Measurements from ENCODE around the gene SRA1.

- TF ChIP-seq CTCF (tag by site-specific recombination; IDR thresholded peaks at IDR 0.05) (no peak), ZNF335 (tag by site-specific recombination; conservative IDR thresholded peaks at IDR 0.05) (no peak), ZNF501 (tag by site-specific recombination; IDR thresholded peaks at IDR 0.05) (no peak)
- TF ChIP-seq, protein P1, sequence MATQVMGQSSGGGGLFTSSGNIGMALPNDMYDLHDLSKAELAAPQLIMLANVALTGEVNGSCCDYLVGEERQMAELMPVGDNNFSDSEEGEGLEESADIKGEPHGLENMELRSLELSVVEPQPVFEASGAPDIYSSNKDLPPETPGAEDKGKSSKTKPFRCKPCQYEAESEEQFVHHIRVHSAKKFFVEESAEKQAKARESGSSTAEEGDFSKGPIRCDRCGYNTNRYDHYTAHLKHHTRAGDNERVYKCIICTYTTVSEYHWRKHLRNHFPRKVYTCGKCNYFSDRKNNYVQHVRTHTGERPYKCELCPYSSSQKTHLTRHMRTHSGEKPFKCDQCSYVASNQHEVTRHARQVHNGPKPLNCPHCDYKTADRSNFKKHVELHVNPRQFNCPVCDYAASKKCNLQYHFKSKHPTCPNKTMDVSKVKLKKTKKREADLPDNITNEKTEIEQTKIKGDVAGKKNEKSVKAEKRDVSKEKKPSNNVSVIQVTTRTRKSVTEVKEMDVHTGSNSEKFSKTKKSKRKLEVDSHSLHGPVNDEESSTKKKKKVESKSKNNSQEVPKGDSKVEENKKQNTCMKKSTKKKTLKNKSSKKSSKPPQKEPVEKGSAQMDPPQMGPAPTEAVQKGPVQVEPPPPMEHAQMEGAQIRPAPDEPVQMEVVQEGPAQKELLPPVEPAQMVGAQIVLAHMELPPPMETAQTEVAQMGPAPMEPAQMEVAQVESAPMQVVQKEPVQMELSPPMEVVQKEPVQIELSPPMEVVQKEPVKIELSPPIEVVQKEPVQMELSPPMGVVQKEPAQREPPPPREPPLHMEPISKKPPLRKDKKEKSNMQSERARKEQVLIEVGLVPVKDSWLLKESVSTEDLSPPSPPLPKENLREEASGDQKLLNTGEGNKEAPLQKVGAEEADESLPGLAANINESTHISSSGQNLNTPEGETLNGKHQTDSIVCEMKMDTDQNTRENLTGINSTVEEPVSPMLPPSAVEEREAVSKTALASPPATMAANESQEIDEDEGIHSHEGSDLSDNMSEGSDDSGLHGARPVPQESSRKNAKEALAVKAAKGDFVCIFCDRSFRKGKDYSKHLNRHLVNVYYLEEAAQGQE (tag by site-specific recombination; IDR thresholded peaks at IDR 0.05), result no peak
Measured at GRCh38 chr5:140571105-140571504, 13.8 kb upstream of the SRA1 start.
